GM12801 (cell line): ENCODE data around the gene ODF2L.

ENCODE experiments used
- TF ChIP-seq, protein P1 (sequence below): IDR thresholded peaks from one replicate; pipeline ENCODE4 v1.5.1; 2011; ENCODE audit warnings: control low read depth; ENCODE audit not compliant: insufficient read length; ENCODE audit errors: extremely low read depth

Gene ODF2L, protein sequence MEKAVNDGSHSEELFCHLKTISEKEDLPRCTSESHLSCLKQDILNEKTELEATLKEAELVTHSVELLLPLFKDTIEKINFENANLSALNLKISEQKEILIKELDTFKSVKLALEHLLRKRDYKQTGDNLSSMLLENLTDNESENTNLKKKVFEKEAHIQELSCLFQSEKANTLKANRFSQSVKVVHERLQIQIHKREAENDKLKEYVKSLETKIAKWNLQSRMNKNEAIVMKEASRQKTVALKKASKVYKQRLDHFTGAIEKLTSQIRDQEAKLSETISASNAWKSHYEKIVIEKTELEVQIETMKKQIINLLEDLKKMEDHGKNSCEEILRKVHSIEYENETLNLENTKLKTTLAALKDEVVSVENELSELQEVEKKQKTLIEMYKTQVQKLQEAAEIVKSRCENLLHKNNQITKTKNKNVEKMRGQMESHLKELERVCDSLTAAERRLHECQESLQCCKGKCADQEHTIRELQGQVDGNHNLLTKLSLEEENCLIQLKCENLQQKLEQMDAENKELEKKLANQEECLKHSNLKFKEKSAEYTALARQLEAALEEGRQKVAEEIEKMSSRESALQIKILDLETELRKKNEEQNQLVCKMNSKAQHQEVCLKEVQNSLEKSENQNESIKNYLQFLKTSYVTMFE

DNA sequence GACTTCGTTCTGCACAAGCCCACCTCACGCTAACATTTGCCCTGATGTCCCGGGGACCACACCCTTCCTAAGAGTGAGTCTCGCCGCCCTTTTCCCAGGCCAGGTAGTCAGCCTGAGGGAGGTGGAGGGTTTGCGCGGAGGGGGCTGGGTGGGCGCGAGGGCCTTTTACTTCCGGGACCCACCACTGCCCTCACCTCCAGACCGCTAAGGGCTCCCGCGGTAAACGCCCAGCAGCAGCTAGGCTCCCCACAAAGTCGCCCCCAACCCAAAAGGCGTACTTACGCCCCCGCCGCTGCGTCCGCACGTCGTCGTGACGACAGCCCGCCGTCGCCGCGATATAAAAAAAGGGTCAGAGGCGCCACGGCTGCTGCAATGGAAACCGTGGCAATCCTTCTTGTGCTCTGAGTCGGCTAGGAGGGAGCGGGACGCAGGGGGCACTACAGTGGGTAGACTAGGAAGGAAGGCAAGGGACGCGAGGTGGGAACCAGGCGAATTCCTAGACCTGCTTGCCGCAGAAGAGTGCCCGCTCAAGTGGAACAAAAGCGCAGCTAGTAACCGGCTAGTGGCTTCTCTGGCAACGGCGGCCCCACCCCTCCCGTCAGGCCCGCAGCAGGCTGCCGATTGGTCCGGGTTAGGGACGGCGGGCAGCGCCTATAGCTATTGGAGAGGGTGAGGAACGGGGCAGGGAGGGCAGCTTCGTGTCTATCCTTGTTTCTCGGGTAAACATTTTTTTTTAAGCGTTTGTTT lies at the start of gene ODF2L:
Gene ODF2L, minus strand, starts transcription at position 573 of the 747 bp plus-strand sequence. CDS start 9,296 bp downstream, outside the sequence.
- TF ChIP-seq, protein P1, sequence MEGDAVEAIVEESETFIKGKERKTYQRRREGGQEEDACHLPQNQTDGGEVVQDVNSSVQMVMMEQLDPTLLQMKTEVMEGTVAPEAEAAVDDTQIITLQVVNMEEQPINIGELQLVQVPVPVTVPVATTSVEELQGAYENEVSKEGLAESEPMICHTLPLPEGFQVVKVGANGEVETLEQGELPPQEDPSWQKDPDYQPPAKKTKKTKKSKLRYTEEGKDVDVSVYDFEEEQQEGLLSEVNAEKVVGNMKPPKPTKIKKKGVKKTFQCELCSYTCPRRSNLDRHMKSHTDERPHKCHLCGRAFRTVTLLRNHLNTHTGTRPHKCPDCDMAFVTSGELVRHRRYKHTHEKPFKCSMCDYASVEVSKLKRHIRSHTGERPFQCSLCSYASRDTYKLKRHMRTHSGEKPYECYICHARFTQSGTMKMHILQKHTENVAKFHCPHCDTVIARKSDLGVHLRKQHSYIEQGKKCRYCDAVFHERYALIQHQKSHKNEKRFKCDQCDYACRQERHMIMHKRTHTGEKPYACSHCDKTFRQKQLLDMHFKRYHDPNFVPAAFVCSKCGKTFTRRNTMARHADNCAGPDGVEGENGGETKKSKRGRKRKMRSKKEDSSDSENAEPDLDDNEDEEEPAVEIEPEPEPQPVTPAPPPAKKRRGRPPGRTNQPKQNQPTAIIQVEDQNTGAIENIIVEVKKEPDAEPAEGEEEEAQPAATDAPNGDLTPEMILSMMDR = no peak

DNA sequence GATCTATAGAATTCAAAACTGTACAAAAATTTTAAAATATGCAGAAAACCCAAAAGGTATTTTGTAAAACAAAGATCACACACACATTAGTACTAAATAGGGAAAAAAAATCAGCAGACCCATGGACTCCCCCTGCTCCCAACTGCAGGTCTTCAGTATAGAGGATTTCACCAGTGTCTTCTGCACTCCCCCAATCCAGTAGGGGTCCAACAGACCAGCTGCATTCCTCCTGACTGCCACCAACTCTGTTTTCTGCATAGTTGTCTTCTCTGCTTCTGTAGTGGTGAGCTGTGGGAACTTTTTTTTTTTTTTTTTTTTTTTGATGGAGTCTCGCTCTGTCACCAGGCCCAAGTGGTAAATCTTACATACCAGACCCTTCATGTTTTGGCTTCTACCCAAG lies 49.8 kb upstream of the ODF2L start:
- TF ChIP-seq, protein P1 = no peak

DNA sequence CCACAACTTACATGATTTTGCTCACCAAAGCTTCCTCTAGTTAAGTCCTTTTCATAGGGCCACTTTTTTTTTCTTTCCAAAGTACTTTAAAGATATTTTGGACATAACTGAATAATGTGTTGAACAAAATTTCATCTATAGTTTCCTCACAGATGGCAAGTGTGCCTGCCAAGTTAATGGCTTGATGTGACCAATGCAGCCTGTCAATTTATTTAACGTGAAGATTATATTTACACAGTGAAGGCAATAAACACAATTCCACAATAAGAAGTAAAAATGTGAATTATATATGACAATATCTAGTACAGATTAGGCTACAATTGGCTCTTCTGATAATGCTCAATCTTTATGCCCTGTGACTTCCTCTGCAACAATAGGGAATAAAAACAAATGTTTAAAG lies 45.9 kb upstream of the ODF2L start:
- TF ChIP-seq, protein P1 = no peak

DNA sequence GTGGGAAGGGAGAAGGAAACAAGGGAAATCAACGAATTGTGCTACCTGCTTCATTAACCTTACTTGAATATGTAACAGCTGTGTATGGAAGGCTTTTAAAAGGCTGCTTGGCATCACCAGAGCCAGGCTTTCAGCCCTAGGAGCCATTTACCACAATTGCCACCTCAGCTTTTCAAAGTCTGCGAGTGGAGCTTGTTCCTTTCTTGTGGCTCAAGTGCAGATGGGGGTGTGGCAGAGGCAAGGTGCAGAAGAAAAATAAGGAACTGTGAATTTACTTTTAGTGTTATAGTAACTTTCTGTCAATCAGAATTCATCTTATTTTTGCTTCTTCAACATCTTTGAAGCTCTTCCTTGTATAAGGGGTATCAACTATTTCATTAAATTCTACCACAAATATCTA lies 45.5 kb upstream of the ODF2L start:
- TF ChIP-seq, protein P1 = no peak

DNA sequence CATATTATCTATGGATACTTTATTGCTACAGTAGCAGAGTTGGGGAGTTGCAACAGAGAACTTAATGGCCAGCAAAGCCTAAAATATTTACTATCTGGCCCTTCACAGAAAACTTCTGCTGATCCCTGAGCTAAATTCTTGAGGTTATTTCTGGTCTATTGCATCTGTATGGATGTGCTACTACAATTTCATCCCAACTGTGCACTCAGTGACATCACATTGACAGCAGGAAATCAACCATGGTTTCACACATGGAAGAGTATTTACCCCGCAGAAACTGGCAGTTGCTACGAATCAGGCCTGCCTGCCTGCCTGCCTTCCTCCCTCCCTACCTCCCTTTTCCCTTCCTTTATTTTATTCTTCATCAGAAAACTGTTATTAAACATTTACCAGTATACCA lies 39.9 kb upstream of the ODF2L start:
- TF ChIP-seq, protein P1 = no peak

DNA sequence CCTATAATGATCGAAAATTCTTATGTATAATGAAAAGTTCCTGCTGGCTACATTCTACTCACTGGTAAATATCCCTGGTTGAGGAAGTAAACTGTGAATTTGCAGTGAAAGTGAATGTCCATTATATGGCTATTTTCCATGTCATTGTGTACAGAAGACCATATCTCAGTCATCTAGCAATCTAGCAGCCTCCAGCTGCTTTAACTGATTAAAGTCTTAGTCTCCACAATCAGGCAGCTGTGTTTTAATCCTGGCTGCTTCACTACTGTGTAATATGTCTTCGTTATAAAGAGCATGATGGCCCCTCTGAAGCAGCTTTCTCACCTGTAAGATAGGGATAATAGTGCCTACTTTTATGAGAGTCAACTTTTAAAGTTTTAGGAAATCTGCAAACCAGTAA lies 39.2 kb upstream of the ODF2L start:
- TF ChIP-seq, protein P1 = no peak

DNA sequence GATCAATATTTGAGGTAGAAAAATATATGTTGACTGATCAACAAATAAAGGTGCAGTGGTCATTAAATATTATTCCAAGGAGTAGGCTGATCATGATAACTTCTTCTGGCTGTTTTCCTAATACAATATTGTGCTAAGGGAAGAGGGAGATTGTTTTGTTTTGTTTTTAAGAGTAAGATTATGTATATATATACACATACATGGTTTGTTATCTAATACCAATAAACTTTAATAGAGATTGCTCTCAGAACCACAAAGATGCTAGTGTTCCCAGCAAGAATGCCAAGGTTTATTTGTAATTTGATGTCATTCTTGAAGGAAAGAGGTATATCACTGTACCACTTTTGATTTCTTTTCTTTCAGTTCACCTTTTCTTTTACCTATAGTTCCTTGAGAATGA lies 37.9 kb upstream of the ODF2L start:
- TF ChIP-seq, protein P1 = no peak
